ENCODE results near the gene NARF.
"Not testable (repeated sequence)": the region's sequence is repeated elsewhere in the genome, so short reads cannot be mapped to it uniquely, and the experiment has no call there.

The NARF gene

GRCh38 chr17:82411396-82412053 is 47.0 kb upstream of the NARF start:
- H3K9me3 ChIP-seq (ENCODE audit: control insufficient read depth, insufficient read depth, low read length) = no peaks in the 10 kb centered on the region
- H3K4me3 ChIP-seq (ENCODE audit: low read length) = no peak overlapping the region
- no peaks in the 10 kb centered on the region for H3K9me2 ChIP-seq (replicated peaks; ENCODE audit: control insufficient read depth, low read length)
- H3K36me3 ChIP-seq (ENCODE audit: control insufficient read depth, low read length) = no peaks in the 10 kb centered on the region
- 0 out of 2 replicates have a peak, but pooled peaks cover 2% of the 10 kb centered on the region for H3K79me2 ChIP-seq (ENCODE audit: control insufficient read depth, low read length)
- TF ChIP-seq CTCF (IDR thresholded peaks at IDR 0.05; ENCODE audit: low read depth, low read length, poor library complexity, severe bottlenecking) (no peak), EZH2phosphoT487 (IDR thresholded peaks at IDR 0.05; ENCODE audit: borderline replicate concordance, low read length) (no peak)
- H3K4me1 ChIP-seq (ENCODE audit: control insufficient read depth, low read length) = peaks cover 7% of the 10 kb centered on the region; the same call in 1 of the 2 replicates
- H4K20me1 ChIP-seq (ENCODE audit: control insufficient read depth, insufficient read depth, low read depth, low read length) = peaks cover 8% of the 10 kb centered on the region
- H3K27me3 ChIP-seq (ENCODE audit: control insufficient read depth, low read length) = no peaks in the 10 kb centered on the region
- H3F3A ChIP-seq (ENCODE audit: control insufficient read depth, insufficient read depth) = no peaks in the 10 kb centered on the region
- no peak overlapping the region for H3K27ac ChIP-seq (ENCODE audit: low read depth, low read length)
- no peak overlapping the region for H3K4me2 ChIP-seq (ENCODE audit: low read length)

- H3F3A ChIP-seq (ENCODE audit: control insufficient read depth, insufficient read depth); H3K79me2 ChIP-seq (ENCODE audit: control insufficient read depth, low read length); H4K20me1 ChIP-seq (ENCODE audit: control insufficient read depth, insufficient read depth, low read depth, low read length): not testable (repeated sequence)
Observed at GRCh38 chr17:82412081-82412480, 46.5 kb upstream of the NARF start.

GRCh38 chr17:82412535-82413520 is 45.7 kb upstream of the NARF start:
- no peaks in the 10 kb centered on the region for H3F3A ChIP-seq (ENCODE audit: control insufficient read depth, insufficient read depth)
- H4K20me1 ChIP-seq (ENCODE audit: control insufficient read depth, insufficient read depth, low read depth, low read length) = peaks cover 8% of the 10 kb centered on the region
- H3K4me2 ChIP-seq (ENCODE audit: low read length) = no peak overlapping the region
- no peaks in the 10 kb centered on the region for H3K9me3 ChIP-seq (ENCODE audit: control insufficient read depth, insufficient read depth, low read length)
- no peak for TF ChIP-seq CTCF (IDR thresholded peaks at IDR 0.05; ENCODE audit: low read depth, low read length, poor library complexity, severe bottlenecking)
- peaks cover 10% of the 10 kb centered on the region for H3K4me1 ChIP-seq (ENCODE audit: control insufficient read depth, low read length)
- H3K9me2 ChIP-seq (replicated peaks; ENCODE audit: control insufficient read depth, low read length) = no peaks in the 10 kb centered on the region
- no peaks in the 10 kb centered on the region for H3K27me3 ChIP-seq (ENCODE audit: control insufficient read depth, low read length)
- no peaks in the 10 kb centered on the region for H3K36me3 ChIP-seq (ENCODE audit: control insufficient read depth, low read length)
- H3K27ac ChIP-seq (ENCODE audit: low read depth, low read length) = no peak overlapping the region
- H3K4me3 ChIP-seq (ENCODE audit: low read length) = no peak overlapping the region
- H3K79me2 ChIP-seq (ENCODE audit: control insufficient read depth, low read length) = peaks cover 6% of the 10 kb centered on the region

More at GRCh38 chr17:82412081-82412480, 46.5 kb upstream of the NARF start:
- H3K9me3 ChIP-seq (ENCODE audit: control insufficient read depth, insufficient read depth, low read length); H3K4me1 ChIP-seq (ENCODE audit: control insufficient read depth, low read length); H3K36me3 ChIP-seq (ENCODE audit: control insufficient read depth, low read length); H3K4me2 ChIP-seq (ENCODE audit: low read length); H3K27me3 ChIP-seq (ENCODE audit: control insufficient read depth, low read length); H3K4me3 ChIP-seq (ENCODE audit: low read length); H3K27ac ChIP-seq (ENCODE audit: low read depth, low read length); H3K9me2 ChIP-seq (replicated peaks; ENCODE audit: control insufficient read depth, low read length): not testable (repeated sequence)

Measured in DOHH2 (cell line).